ENCODE measurements around the gene SLC22A2. TPM values are rescaled to one million over a fixed set of nuclear protein-coding genes. Genes with fewer than 3 reads are reported as not detected.

The SLC22A2 gene
- total and polyA plus RNA-seq, 4 donors = not detected

- TF ChIP-seq ATF3 (IDR thresholded peaks at IDR 0.05) = no peak
- TF ChIP-seq EGR1 (IDR thresholded peaks at IDR 0.05; ENCODE audit: low read depth in 2 of 2) = no peak
- no peak for TF ChIP-seq REST (IDR thresholded peaks at IDR 0.05)
- no peak for TF ChIP-seq YY1 (IDR thresholded peaks at IDR 0.05)
- no peak for TF ChIP-seq JUND (IDR thresholded peaks at IDR 0.05)
- no peak for TF ChIP-seq RXRA (IDR thresholded peaks at IDR 0.05)
- TF ChIP-seq MAX (IDR thresholded peaks at IDR 0.05) = no peak
- TF ChIP-seq FOXA2 (IDR thresholded peaks at IDR 0.05) = no peak
- TF ChIP-seq RAD21 (IDR thresholded peaks at IDR 0.05) = no peak
- TF ChIP-seq HNF4A (conservative IDR thresholded peaks at IDR 0.05) = no peak
- TF ChIP-seq CTCF (IDR thresholded peaks at IDR 0.05; ENCODE audit: low read depth, low read length, missing input control) = no peak
- no peak for TF ChIP-seq ZBTB33 (IDR thresholded peaks at IDR 0.05)
- TF ChIP-seq FOXA1 (IDR thresholded peaks at IDR 0.05) = no peak
- no peak for TF ChIP-seq HNF4G (IDR thresholded peaks at IDR 0.05)
- no peak for TF ChIP-seq TAF1 (conservative IDR thresholded peaks at IDR 0.05)
- no peak for TF ChIP-seq GABPA (IDR thresholded peaks at IDR 0.05 in 1 of 2, conservative IDR thresholded peaks at IDR 0.05 in 1 of 2)
- no peak for DNase-seq (ENCODE audit: low spot score)
- H3K27ac ChIP-seq (ENCODE audit: low read depth in 1 of 2, low read length in 2 of 2) = no peak overlapping the region
- H3K9ac ChIP-seq (ENCODE audit: low read depth in 1 of 2, low read length in 2 of 2) = no peak overlapping the region
- H3K4me1 ChIP-seq (ENCODE audit: control insufficient read depth in 4 of 4, insufficient read depth in 4 of 4, low read length in 3 of 4) = peaks cover 0 to 15% (median 12%) of the 10 kb centered on the region in 4 donors
- no peaks in the 10 kb centered on the region for H3K36me3 ChIP-seq (ENCODE audit: control insufficient read depth in 4 of 4, insufficient read depth in 3 of 4, low read depth in 1 of 4, low read length in 3 of 4)
- H3K9me3 ChIP-seq (ENCODE audit: control insufficient read depth in 4 of 4, low read length in 3 of 4) = no peaks in the 10 kb centered on the region
- WGBS = 75% methylated on average over 12 of the region's 12 CpGs
- no peaks in the 10 kb centered on the region for H3K27me3 ChIP-seq (ENCODE audit: control insufficient read depth in 4 of 4, insufficient read depth in 4 of 4, low read length in 3 of 4)
- H3K4me3 ChIP-seq (ENCODE audit: low read depth in 1 of 3, low read length in 3 of 3) = no peak overlapping the region
These were observed 20.2 kb upstream of the SLC22A2 start for GRCh38 chr6:160278786-160279310.

GRCh38 chr6:160278311-160278710, 19.7 kb upstream of the SLC22A2 start:
- H3K36me3 ChIP-seq (ENCODE audit: control insufficient read depth in 4 of 4, insufficient read depth in 3 of 4, low read depth in 1 of 4, low read length in 3 of 4) = no peaks in the 10 kb centered on the region
- H3K27ac ChIP-seq (ENCODE audit: low read depth in 1 of 2, low read length in 2 of 2) = no peak overlapping the region
- no peak overlapping the region for H3K9ac ChIP-seq (ENCODE audit: low read depth in 1 of 2, low read length in 2 of 2)
- no peaks in the 10 kb centered on the region for H3K27me3 ChIP-seq (ENCODE audit: control insufficient read depth in 4 of 4, insufficient read depth in 4 of 4, low read length in 3 of 4)
- H3K4me3 ChIP-seq (ENCODE audit: low read depth in 1 of 3, low read length in 3 of 3) = no peak overlapping the region
- H3K4me1 ChIP-seq (ENCODE audit: control insufficient read depth in 4 of 4, insufficient read depth in 4 of 4, low read length in 3 of 4) = peaks cover 0 to 15% (median 12%) of the 10 kb centered on the region in 4 donors
- no peak for DNase-seq (ENCODE audit: low spot score)
- WGBS = 93% methylated on average over 5 of the region's 5 CpGs
- no peaks in the 10 kb centered on the region for H3K9me3 ChIP-seq (ENCODE audit: control insufficient read depth in 4 of 4, low read length in 3 of 4)
- TF ChIP-seq EGR1 (IDR thresholded peaks at IDR 0.05; ENCODE audit: low read depth in 2 of 2) = no peak
- TF ChIP-seq RAD21 (IDR thresholded peaks at IDR 0.05) = no peak
- no peak for TF ChIP-seq HNF4A (conservative IDR thresholded peaks at IDR 0.05)
- no peak for TF ChIP-seq ATF3 (IDR thresholded peaks at IDR 0.05)
- no peak for TF ChIP-seq NR2F2 (IDR thresholded peaks at IDR 0.05)
- TF ChIP-seq GABPA (IDR thresholded peaks at IDR 0.05 in 1 of 2, conservative IDR thresholded peaks at IDR 0.05 in 1 of 2) = no peak
- TF ChIP-seq FOXA2 (IDR thresholded peaks at IDR 0.05) = no peak
- TF ChIP-seq TAF1 (conservative IDR thresholded peaks at IDR 0.05) = no peak
- TF ChIP-seq JUND (IDR thresholded peaks at IDR 0.05) = no peak
- no peak for TF ChIP-seq ZBTB33 (IDR thresholded peaks at IDR 0.05)
- no peak for TF ChIP-seq RXRA (IDR thresholded peaks at IDR 0.05)
- no peak for TF ChIP-seq MAX (IDR thresholded peaks at IDR 0.05)
- TF ChIP-seq HNF4G (IDR thresholded peaks at IDR 0.05) = no peak

Measured in liver (tissue), 9 donors.